Uterus (tissue), 4 donors: Measurements from ENCODE around the gene TMEM205. TPM values are rescaled to one million over a fixed set of nuclear protein-coding genes. Genes with fewer than 3 reads are reported as not detected.
"Not testable (repeated sequence)": the region's sequence is repeated elsewhere in the genome, so short reads cannot be mapped to it uniquely, and the experiment has no call there.

Source experiments
- DNase-seq, 2 donors: peaks; one replicate each; pipeline ENCODE4 v3.0.0-alpha.2; 2019 to 2020
- H3K27ac ChIP-seq, 2 donors: fragments of 200-600 bp; sonication (generic); 1 replicate in 1 of 2; 2 replicates in 1 of 2; pipeline ENCODE4 v1.5.1; 2016 to 2018
- H3K27me3 ChIP-seq, 2 donors: fragments of 200-600 bp; sonication (generic); one replicate each; pipeline ENCODE4 v1.5.1; 2018 to 2019; ENCODE audit warnings: control low read depth in 1 of 2
- H3K36me3 ChIP-seq, 2 donors: fragments of 200-600 bp; sonication (generic); one replicate each; pipeline ENCODE4 v1.5.1; 2019; ENCODE audit warnings: control low read depth in 1 of 2
- H3K4me1 ChIP-seq, 2 donors: fragments of 200-600 bp; sonication (generic); one replicate each; pipeline ENCODE4 v1.5.1; 2018 to 2019; ENCODE audit warnings: control low read depth in 1 of 2
- H3K4me3 ChIP-seq, 2 donors: fragments of 200-600 bp; sonication (generic); 1 replicate in 1 of 2; 2 replicates in 1 of 2; pipeline ENCODE4 v1.5.1; 2018 to 2019; ENCODE audit warnings: mild to moderate bottlenecking in 1 of 2
- H3K9me3 ChIP-seq, 2 donors: fragments of 200-600 bp; sonication (generic); one replicate each; pipeline ENCODE4 v1.5.1; 2019; ENCODE audit warnings: control low read depth in 1 of 2
- CTCF ChIP-seq, 4 experiments: fragments of 200-600 bp in 2 of 4; fragments of 450-650 bp in 2 of 4; sonication (generic) in 2 of 4; IDR thresholded peaks; one replicate each; pipeline ENCODE4 v1.5.1; 2016 to 2019; ENCODE audit warnings: antibody characterized with exemption in 4 of 4, mild to moderate bottlenecking in 2 of 4, moderate library complexity in 1 of 4
- POLR2A ChIP-seq, 2 donors: fragments of 450-650 bp; IDR thresholded peaks; one replicate each; pipeline ENCODE4 v1.6.1; 2016; ENCODE audit warnings: antibody characterized with exemption in 2 of 2, mild to moderate bottlenecking in 1 of 2, moderate library complexity in 1 of 2
- intact Hi-C: fragments of 100-400 bp; cut with DNase I; formaldehyde crosslinking; loops from one replicate; pipeline ENCODE4 v1.15.1; 2023; ENCODE audit warnings: low total_unique reads
- total RNA-seq, 4 donors: library from RNA; depleted of rRNA in 3 of 4; stranded (reverse); fragments of >200 nt in 3 of 4; gene quantifications; one replicate each; pipeline versions ENCODE4 v1.1.0 to v1.2.4, GENCODE V29; 2014 to 2023
- donor health status: DM: yes; HTN: yes; CAD: no.

TMEM205 gene
- total RNA-seq, 4 donors from 2014 or later = 41.2 to 117 (median 77.4) TPM

- TF ChIP-seq CTCF (IDR thresholded peaks at IDR 0.05) (no peak), POLR2A (IDR thresholded peaks at IDR 0.05) (no peak)
- DNase-seq = no peak
- Histone ChIP-seq H3K27me3 (no peaks in the 10 kb centered on the region), H3K4me1 (no peaks in the 10 kb centered on the region), H3K36me3 (no peaks in the 10 kb centered on the region), H3K27ac (no peak overlapping the region), H3K9me3 (no peaks in the 10 kb centered on the region), H3K4me3 (no peak overlapping the region)
- intact Hi-C loops = no loop called here
These were observed 9.0 kb downstream of the TMEM205 start for GRCh38 chr19:11337080-11337479.

- no peaks in the 10 kb centered on the region for H3K27me3 ChIP-seq
- TF ChIP-seq CTCF (IDR thresholded peaks at IDR 0.05) = no peak
- TF ChIP-seq POLR2A (IDR thresholded peaks at IDR 0.05) = no peak
- H3K4me3 ChIP-seq = no peak overlapping the region
- intact Hi-C loops = no loop called here
- H3K4me1 ChIP-seq = no peaks in the 10 kb centered on the region
- DNase-seq = no peak
- no peaks in the 10 kb centered on the region for H3K36me3 ChIP-seq
- H3K27ac ChIP-seq = no peak overlapping the region
- no peaks in the 10 kb centered on the region for H3K9me3 ChIP-seq
These were observed 10.5 kb downstream of the TMEM205 start for GRCh38 chr19:11335449-11336146.

- DNase-seq, intact Hi-C loops, H3K9me3 ChIP-seq, H3K27me3 ChIP-seq, H3K36me3 ChIP-seq, H3K4me3 ChIP-seq, H3K27ac ChIP-seq, H3K4me1 ChIP-seq: not testable (repeated sequence)
These were observed 12.2 kb downstream of the TMEM205 start for GRCh38 chr19:11333838-11334237.

GRCh38 chr19:11332822-11333221, 13.2 kb downstream of the TMEM205 start:
- no peak overlapping the region for H3K27ac ChIP-seq
- H3K9me3 ChIP-seq = no peaks in the 10 kb centered on the region
- DNase-seq = no peak
- H3K4me1 ChIP-seq = no peaks in the 10 kb centered on the region
- no peak overlapping the region for H3K4me3 ChIP-seq
- TF ChIP-seq POLR2A (IDR thresholded peaks at IDR 0.05) (no peak), CTCF (IDR thresholded peaks at IDR 0.05) (no peak)
- H3K36me3 ChIP-seq = no peaks in the 10 kb centered on the region
- H3K27me3 ChIP-seq = no peaks in the 10 kb centered on the region
- intact Hi-C loops = no loop called here

GRCh38 chr19:11331502-11331901, 14.6 kb downstream of the TMEM205 start:
- no peaks in the 10 kb centered on the region for H3K36me3 ChIP-seq
- TF ChIP-seq POLR2A (IDR thresholded peaks at IDR 0.05) = no peak
- TF ChIP-seq CTCF (IDR thresholded peaks at IDR 0.05) = no peak
- DNase-seq = no peak
- H3K4me1 ChIP-seq = no peaks in the 10 kb centered on the region
- no peak overlapping the region for H3K4me3 ChIP-seq
- no peaks in the 10 kb centered on the region for H3K27me3 ChIP-seq
- H3K27ac ChIP-seq = no peak overlapping the region
- intact Hi-C loops = no loop called here
- no peaks in the 10 kb centered on the region for H3K9me3 ChIP-seq

- intact Hi-C loops = no loop called here
- no peak overlapping the region for H3K4me3 ChIP-seq
- H3K36me3 ChIP-seq = no peaks in the 10 kb centered on the region
- no peaks in the 10 kb centered on the region for H3K27me3 ChIP-seq
- no peak for TF ChIP-seq POLR2A (IDR thresholded peaks at IDR 0.05)
- no peak for TF ChIP-seq CTCF (IDR thresholded peaks at IDR 0.05)
- no peaks in the 10 kb centered on the region for H3K9me3 ChIP-seq
- no peak for DNase-seq
- no peaks in the 10 kb centered on the region for H3K4me1 ChIP-seq
- no peak overlapping the region for H3K27ac ChIP-seq
These were observed 15.9 kb downstream of the TMEM205 start for GRCh38 chr19:11330127-11330526.
